ENCODE results near the gene LSAMP. TPM values are rescaled to one million over a fixed set of nuclear protein-coding genes. Genes with fewer than 3 reads are reported as not detected.

Gene LSAMP
- total RNA-seq, 1 experiment from 2014 or later: 0.90 TPM

DNA sequence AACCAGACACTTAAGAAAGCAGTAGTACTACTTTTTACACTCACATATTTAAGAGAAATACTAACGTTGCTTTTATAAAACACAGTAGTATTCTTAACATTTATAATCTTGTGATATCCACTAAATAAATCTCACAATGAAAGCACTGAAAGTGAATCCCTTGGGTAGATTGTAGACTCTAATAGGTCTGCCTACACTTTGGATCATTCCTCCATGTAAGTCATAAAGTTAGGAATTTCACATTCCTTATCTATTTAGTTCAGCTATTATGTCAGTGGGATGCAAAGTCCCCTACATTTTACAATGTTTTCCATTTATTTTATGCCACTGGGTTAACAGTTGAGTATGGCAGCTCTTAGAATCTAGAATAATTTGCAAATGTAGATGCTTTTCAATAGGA is 330.7 kb downstream of the LSAMP start:
- Mint-ChIP-seq H3K27ac (no peak overlapping the region), H3K9me3 (no peaks in the 10 kb centered on the region), H3K4me1 (peaks cover 34 to 36% of the 10 kb centered on the region in 2 experiments), H3K27me3 (ENCODE audit: low read depth) (no peaks in the 10 kb centered on the region), H3K4me3 (no peak overlapping the region), H3K36me3 (ENCODE audit: insufficient read depth in 1 of 3, low read depth in 3 of 3) (no peaks in the 10 kb centered on the region)
- H4K8ac ChIP-seq (replicated peaks; ENCODE audit: insufficient read length, low read depth, low read length): no peak overlapping the region
- no peak for DNase-seq
- no peak overlapping the region for H2BK12ac ChIP-seq (ENCODE audit: insufficient read length, low read depth, low read length)
- no peaks in the 10 kb centered on the region for H3K27me3 ChIP-seq (ENCODE audit: insufficient read depth, low read length)
- no peaks in the 10 kb centered on the region; the same call in 1 of the 2 replicates for H3K4me1 ChIP-seq (ENCODE audit: insufficient read depth, low read length)
- no peak for TF ChIP-seq CTCF (conservative IDR thresholded peaks at IDR 0.05)
- no peak overlapping the region for H2BK120ac ChIP-seq (ENCODE audit: low read depth, low read length, poor library complexity, severe bottlenecking)
- no peak overlapping the region for H3T11ph ChIP-seq (ENCODE audit: low read length)
- no peaks in the 10 kb centered on the region for H3K79me2 ChIP-seq (ENCODE audit: insufficient read depth, low read length)
- no peak overlapping the region for H3K23ac ChIP-seq (ENCODE audit: insufficient read length, low read depth, low read length)
- no peak overlapping the region for H3K4me2 ChIP-seq (ENCODE audit: insufficient read depth, insufficient read length, low read length)
- no peak overlapping the region for H4K5ac ChIP-seq (ENCODE audit: insufficient read length, low read depth, low read length)
- H4K91ac ChIP-seq (ENCODE audit: insufficient read length, low read depth, low read length): no peak overlapping the region
- H2AK5ac ChIP-seq (ENCODE audit: insufficient read length, low read length): no peak overlapping the region
- H3K56ac ChIP-seq (ENCODE audit: insufficient read length, low read depth, low read length): no peak overlapping the region
- H3K9ac ChIP-seq (ENCODE audit: extremely low read depth, insufficient read length, low read length): no peak overlapping the region
- no CpG with 5 or more reads among the region's 1 CpG for WGBS (ENCODE audit: extremely low coverage, insufficient read length, low lambda C conversion rate)
- H3K4ac ChIP-seq (ENCODE audit: low read depth, low read length): no peak overlapping the region
- H2BK5ac ChIP-seq (ENCODE audit: insufficient read length, low read length): no peak overlapping the region
- no peak overlapping the region for H3K27ac ChIP-seq (ENCODE audit: insufficient read length, low read depth, low read length)
- H2BK20ac ChIP-seq (ENCODE audit: low read depth, low read length, poor library complexity, severe bottlenecking): no peak overlapping the region
- no peaks in the 10 kb centered on the region for H3K79me1 ChIP-seq (ENCODE audit: insufficient read depth, low read depth, low read length, poor library complexity, severe bottlenecking)
- H4K20me1 ChIP-seq (ENCODE audit: control insufficient read depth, insufficient read depth, insufficient read length): no peaks in the 10 kb centered on the region
- no peak overlapping the region for H2AFZ ChIP-seq (ENCODE audit: low read length)
- no peak overlapping the region for H2BK15ac ChIP-seq (ENCODE audit: low read depth, low read length)
- no peak overlapping the region for H3K14ac ChIP-seq (ENCODE audit: insufficient read depth, low read length)
- no peaks in the 10 kb centered on the region for H3K23me2 ChIP-seq (ENCODE audit: insufficient read length, low read depth, low read length, poor library complexity, severe bottlenecking)
- H3K9me3 ChIP-seq (ENCODE audit: control insufficient read depth, low read depth, low read length): no peaks in the 10 kb centered on the region
- H3K18ac ChIP-seq (ENCODE audit: insufficient read length, low read depth, low read length): no peak overlapping the region
